Spleen (tissue), 7 donors: ENCODE results near the gene GDPGP1.

Source experiments
- CTCF ChIP-seq, 11 experiments: fragments of 200-600 bp in 7 of 11; fragments of 450-650 bp in 4 of 11; sonication (generic) in 4 of 11; IDR thresholded peaks in 8 of 11; conservative IDR thresholded peaks in 3 of 11; 1 replicate in 7 of 11; 2 replicates in 4 of 11; pipeline versions ENCODE4 v1.4.0 to v1.8.0; 2016 to 2021; ENCODE audit warnings: antibody characterized with exemption in 11 of 11, inconsistent platforms in 4 of 11, mild to moderate bottlenecking in 1 of 11
- POLR2A ChIP-seq, 3 donors: fragments of 450-650 bp; IDR thresholded peaks; one replicate each; pipeline ENCODE4 v1.5.1; 2017; ENCODE audit warnings: antibody characterized with exemption in 3 of 3, mild to moderate bottlenecking in 1 of 3
- donor health status: DM: no; HTN: no; CAD: no; lungs with moderate emphysema.
- donor health status: DM: no; HTN: no; CAD: no.
- donor health status: DM: no; HTN: no; CAD: no.

- TF ChIP-seq POLR2A (IDR thresholded peaks at IDR 0.05) = no peak
- TF ChIP-seq CTCF (IDR thresholded peaks at IDR 0.05 in 8 of 11, conservative IDR thresholded peaks at IDR 0.05 in 3 of 11) = no peak
These were observed 30.1 kb upstream of the GDPGP1 start for GRCh38 chr15:90203922-90204321.
